WTC11 (cell line): ENCODE measurements around the gene LDLRAD4. TPM values are rescaled to one million over a fixed set of nuclear protein-coding genes. Genes with fewer than 3 reads are reported as not detected.

Experiments used
- ATAC-seq: fragments of 200-7000 bp; cut with Tn5 transposase; 2 replicates; pipeline ENCODE4 v1.10.0; 2021; ENCODE audit warnings: mild to moderate bottlenecking, moderate library complexity
- CTCF ChIA-PET: fragments of 300-600 bp; sonication (Branson Sonifier 250); formaldehyde crosslinking; loops from one replicate; lab custom pipeline; 2021; ENCODE audit warnings: antibody characterized with exemption; lab: Charles Lee
- POLR2A ChIA-PET: fragments of 350-600 bp; sonication (Branson Sonifier 250); formaldehyde crosslinking; loops from one replicate; lab custom pipeline; 2021; ENCODE audit warnings: antibody characterized with exemption; lab: Charles Lee
- DNase-seq: peaks from one replicate; pipeline ENCODE4 v3.0.0; 2021; ENCODE audit warnings: low spot score
- H3K27ac Mint-ChIP-seq: 2 replicates; pipeline ENCODE4 v1.8.0; 2021; ENCODE audit warnings: mixed read lengths
- H3K27me3 Mint-ChIP-seq: 2 replicates; pipeline ENCODE4 v1.8.0; 2021; ENCODE audit warnings: low read depth, mild to moderate bottlenecking, moderate library complexity, mixed read lengths
- H3K36me3 Mint-ChIP-seq: 2 replicates; pipeline ENCODE4 v1.8.0; 2021; ENCODE audit warnings: mixed read lengths
- H3K4me1 Mint-ChIP-seq: 2 replicates; pipeline ENCODE4 v1.8.0; 2022; ENCODE audit warnings: mixed read lengths
- H3K4me3 Mint-ChIP-seq: 2 replicates; pipeline ENCODE4 v1.8.0; 2021; ENCODE audit warnings: mild to moderate bottlenecking, moderate library complexity, mixed read lengths
- H3K9me3 Mint-ChIP-seq: 2 replicates; pipeline ENCODE4 v1.8.0; 2021; ENCODE audit warnings: mixed read lengths
- ATF3 ChIP-seq: sonication (generic); formaldehyde crosslinking; conservative IDR thresholded peaks from 2 replicates; pipeline ENCODE4 v1.8.1; 2022; ENCODE audit warnings: mild to moderate bottlenecking, missing genetic modification reagents
- CREB1 ChIP-seq: sonication (generic); formaldehyde crosslinking; IDR thresholded peaks from 2 replicates; pipeline ENCODE4 v1.8.0; 2023; ENCODE audit warnings: mild to moderate bottlenecking, missing genetic modification reagents
- HMGXB4 ChIP-seq: sonication (generic); formaldehyde crosslinking; IDR thresholded peaks from 2 replicates; pipeline ENCODE4 v1.8.1; 2023; ENCODE audit warnings: mild to moderate bottlenecking, moderate library complexity, missing genetic modification reagents
- IRF2 ChIP-seq: sonication (generic); formaldehyde crosslinking; IDR thresholded peaks from 2 replicates; pipeline ENCODE4 v1.8.0; 2022; ENCODE audit warnings: low read depth, missing genetic modification reagents, borderline replicate concordance
- JUN ChIP-seq: sonication (generic); formaldehyde crosslinking; IDR thresholded peaks from 2 replicates; pipeline ENCODE4 v1.8.0; 2023; ENCODE audit warnings: mild to moderate bottlenecking, missing genetic modification reagents
- MYBL2 ChIP-seq: sonication (generic); formaldehyde crosslinking; IDR thresholded peaks from 2 replicates; pipeline ENCODE4 v1.8.1; 2023; ENCODE audit warnings: mild to moderate bottlenecking, moderate library complexity, missing genetic modification reagents
- RORB ChIP-seq: fragments of 250-450 bp; sonication (Bioruptor Pico); IDR thresholded peaks from 2 replicates; pipeline ENCODE4 v1.9.0; 2021; ENCODE audit warnings: mild to moderate bottlenecking
- USF2 ChIP-seq: sonication (generic); formaldehyde crosslinking; IDR thresholded peaks from 2 replicates; pipeline ENCODE4 v1.8.1; 2023; ENCODE audit warnings: mild to moderate bottlenecking, missing genetic modification reagents, moderate library complexity
- ZNF425 ChIP-seq: fragments of 250-450 bp; sonication (Bioruptor Pico); conservative IDR thresholded peaks from 2 replicates; pipeline ENCODE4 v1.9.0; 2021; ENCODE audit warnings: mild to moderate bottlenecking
- total RNA-seq: library from RNA; stranded (reverse); gene quantifications from 3 replicates; pipeline ENCODE4 v1.2.3, GENCODE V29; 2021
- TF ChIP-seq, protein P1 (sequence below): sonication (generic); formaldehyde crosslinking; IDR thresholded peaks from 2 replicates; pipeline ENCODE4 v1.8.0; 2022; ENCODE audit warnings: mild to moderate bottlenecking, missing genetic modification reagents
- TF ChIP-seq, protein P2 (sequence below): fragments of 250-450 bp; sonication (Bioruptor Pico); IDR thresholded peaks from 2 replicates; pipeline ENCODE4 v1.9.0; 2021; ENCODE audit warnings: mild to moderate bottlenecking
- TF ChIP-seq, protein P3 (sequence below): sonication (generic); formaldehyde crosslinking; IDR thresholded peaks from 2 replicates; pipeline ENCODE4 v1.8.1; 2022; ENCODE audit warnings: low read depth, mild to moderate bottlenecking, moderate library complexity, missing genetic modification reagents, borderline replicate concordance

Gene LDLRAD4
- total RNA-seq, 1 experiment from 2014 or later = 6.2 TPM

DNA sequence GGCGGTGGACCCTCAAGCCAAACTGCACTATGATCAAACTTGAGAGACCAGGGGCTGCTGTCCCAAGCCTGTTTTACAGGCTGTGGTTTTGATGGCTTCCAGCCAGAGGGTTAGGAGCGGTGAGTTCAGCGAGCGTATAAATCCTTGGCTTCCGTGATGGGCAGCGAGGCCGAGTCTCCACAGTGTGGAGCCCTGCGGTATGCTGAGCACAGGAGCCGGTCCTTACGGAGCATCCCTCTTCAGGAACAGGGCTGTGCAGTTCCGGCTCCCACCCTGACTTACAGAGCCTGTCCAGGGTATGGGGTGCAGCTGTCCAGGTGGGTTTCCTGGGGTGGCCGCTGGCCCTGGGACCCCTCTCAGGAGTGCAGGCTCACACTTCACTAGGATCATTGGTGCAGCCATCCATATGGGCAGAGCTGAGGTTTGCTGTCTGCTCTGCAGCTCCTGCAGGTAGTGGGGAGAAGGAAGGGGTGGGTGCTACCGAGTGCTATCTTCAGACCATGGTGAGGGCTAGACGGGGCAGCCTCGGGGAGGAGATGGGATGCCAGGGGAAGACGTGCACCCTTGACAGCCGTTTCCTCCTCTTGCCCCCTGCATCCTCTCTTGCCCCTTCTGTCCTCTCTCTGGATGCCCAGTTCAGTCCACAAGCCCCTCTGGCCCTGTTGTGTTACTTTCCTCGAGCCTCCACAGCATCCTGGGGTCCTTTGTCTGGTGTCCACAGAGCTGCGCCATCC is 403.5 kb downstream of the LDLRAD4 start (continued):
- TF ChIP-seq ATF3 (CRISPR knock-in tag) (no peak), JUN (CRISPR knock-in tag) (no peak), IRF2 (CRISPR knock-in tag) (no peak)

- DNase-seq = no peak
- H3K9me3 Mint-ChIP-seq = no peaks in the 10 kb centered on the region
- H3K27ac Mint-ChIP-seq = no peak overlapping the region
- no peak overlapping the region for H3K4me3 Mint-ChIP-seq
- ChIA-PET POLR2A (no interaction called here), CTCF (no interaction called here)
- no peaks in the 10 kb centered on the region for H3K27me3 Mint-ChIP-seq
- H3K36me3 Mint-ChIP-seq = no peaks in the 10 kb centered on the region
- no peaks in the 10 kb centered on the region for H3K4me1 Mint-ChIP-seq
- ATAC-seq = no peak
- no peak for TF ChIP-seq ZNF425
- TF ChIP-seq, protein P1, sequence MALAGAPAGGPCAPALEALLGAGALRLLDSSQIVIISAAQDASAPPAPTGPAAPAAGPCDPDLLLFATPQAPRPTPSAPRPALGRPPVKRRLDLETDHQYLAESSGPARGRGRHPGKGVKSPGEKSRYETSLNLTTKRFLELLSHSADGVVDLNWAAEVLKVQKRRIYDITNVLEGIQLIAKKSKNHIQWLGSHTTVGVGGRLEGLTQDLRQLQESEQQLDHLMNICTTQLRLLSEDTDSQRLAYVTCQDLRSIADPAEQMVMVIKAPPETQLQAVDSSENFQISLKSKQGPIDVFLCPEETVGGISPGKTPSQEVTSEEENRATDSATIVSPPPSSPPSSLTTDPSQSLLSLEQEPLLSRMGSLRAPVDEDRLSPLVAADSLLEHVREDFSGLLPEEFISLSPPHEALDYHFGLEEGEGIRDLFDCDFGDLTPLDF (CRISPR knock-in tag) = no peak
- TF ChIP-seq HMGXB4 = no peak
- TF ChIP-seq, protein P2, sequence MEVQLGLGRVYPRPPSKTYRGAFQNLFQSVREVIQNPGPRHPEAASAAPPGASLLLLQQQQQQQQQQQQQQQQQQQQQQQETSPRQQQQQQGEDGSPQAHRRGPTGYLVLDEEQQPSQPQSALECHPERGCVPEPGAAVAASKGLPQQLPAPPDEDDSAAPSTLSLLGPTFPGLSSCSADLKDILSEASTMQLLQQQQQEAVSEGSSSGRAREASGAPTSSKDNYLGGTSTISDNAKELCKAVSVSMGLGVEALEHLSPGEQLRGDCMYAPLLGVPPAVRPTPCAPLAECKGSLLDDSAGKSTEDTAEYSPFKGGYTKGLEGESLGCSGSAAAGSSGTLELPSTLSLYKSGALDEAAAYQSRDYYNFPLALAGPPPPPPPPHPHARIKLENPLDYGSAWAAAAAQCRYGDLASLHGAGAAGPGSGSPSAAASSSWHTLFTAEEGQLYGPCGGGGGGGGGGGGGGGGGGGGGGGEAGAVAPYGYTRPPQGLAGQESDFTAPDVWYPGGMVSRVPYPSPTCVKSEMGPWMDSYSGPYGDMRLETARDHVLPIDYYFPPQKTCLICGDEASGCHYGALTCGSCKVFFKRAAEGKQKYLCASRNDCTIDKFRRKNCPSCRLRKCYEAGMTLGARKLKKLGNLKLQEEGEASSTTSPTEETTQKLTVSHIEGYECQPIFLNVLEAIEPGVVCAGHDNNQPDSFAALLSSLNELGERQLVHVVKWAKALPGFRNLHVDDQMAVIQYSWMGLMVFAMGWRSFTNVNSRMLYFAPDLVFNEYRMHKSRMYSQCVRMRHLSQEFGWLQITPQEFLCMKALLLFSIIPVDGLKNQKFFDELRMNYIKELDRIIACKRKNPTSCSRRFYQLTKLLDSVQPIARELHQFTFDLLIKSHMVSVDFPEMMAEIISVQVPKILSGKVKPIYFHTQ (CRISPR knock-in tag) = no peak
- no peak for TF ChIP-seq CREB1 (CRISPR knock-in tag)
- TF ChIP-seq USF2 (CRISPR knock-in tag) = no peak
- TF ChIP-seq, protein P3, sequence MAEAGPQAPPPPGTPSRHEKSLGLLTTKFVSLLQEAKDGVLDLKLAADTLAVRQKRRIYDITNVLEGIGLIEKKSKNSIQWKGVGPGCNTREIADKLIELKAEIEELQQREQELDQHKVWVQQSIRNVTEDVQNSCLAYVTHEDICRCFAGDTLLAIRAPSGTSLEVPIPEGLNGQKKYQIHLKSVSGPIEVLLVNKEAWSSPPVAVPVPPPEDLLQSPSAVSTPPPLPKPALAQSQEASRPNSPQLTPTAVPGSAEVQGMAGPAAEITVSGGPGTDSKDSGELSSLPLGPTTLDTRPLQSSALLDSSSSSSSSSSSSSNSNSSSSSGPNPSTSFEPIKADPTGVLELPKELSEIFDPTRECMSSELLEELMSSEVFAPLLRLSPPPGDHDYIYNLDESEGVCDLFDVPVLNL (CRISPR knock-in tag) = no peak
- no peak for TF ChIP-seq MYBL2 (CRISPR knock-in tag)
- no peak for TF ChIP-seq RORB (CRISPR knock-in tag)
Observed at GRCh38 chr18:13622751-13623150, 404.2 kb downstream of the LDLRAD4 start.
